ENCODE data around the gene ARHGAP26. TPM values are rescaled to one million over a fixed set of nuclear protein-coding genes. Genes with fewer than 3 reads are reported as not detected.

Gene ARHGAP26
- total RNA-seq, 1 experiment from 2014 or later = 34.5 TPM

DNA sequence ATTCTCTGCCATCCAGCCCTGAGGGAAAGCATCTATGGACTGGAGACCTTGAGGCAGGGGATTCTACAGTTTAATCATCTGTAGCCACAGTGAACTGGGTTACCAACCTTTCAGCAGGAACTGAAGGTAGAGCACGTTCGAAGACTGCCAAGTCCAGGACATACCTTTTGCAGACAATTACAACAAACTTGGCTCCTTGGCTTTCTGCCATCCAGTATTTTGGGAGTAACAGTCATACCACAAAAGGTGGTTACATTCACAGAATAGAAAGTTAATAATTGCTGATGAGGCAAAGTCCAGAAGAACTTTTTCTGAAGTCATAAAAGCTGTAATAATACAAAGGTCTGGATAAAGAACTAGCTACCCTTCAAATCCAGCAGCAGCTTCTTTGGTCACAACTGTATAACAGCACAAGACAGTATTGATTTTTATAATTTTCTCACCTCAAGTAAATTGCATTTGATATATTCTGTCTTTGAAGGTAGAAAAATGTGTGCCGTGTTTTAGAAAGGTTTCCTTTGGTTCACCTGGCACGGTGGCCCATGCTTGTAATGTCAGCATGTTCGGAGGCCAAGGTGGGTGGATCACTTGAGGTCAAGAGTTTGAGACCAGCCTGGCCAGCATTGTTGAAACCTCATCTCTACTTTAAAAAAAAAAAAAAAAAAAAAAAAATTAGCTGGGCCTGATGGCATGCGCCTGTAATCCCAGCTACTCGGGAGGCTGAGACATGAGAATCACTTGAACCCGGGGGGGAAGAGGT, 396.7 kb downstream of the ARHGAP26 start:
- TF ChIP-seq FOSL1 (IDR thresholded peaks at IDR 0.05; ENCODE audit: low read depth) (no peak), EZH2 (IDR thresholded peaks at IDR 0.05) (no peak), TCF7L2 (IDR thresholded peaks at IDR 0.05; ENCODE audit: borderline replicate concordance, extremely low read depth, insufficient read depth, insufficient read length) (no peak), SRF (IDR thresholded peaks at IDR 0.05; ENCODE audit: low read depth) (no peak), ELF1 (IDR thresholded peaks at IDR 0.05; ENCODE audit: borderline replicate concordance, low read depth) (no peak), POLR2A (IDR thresholded peaks at IDR 0.05; ENCODE audit: borderline replicate concordance, extremely low read depth, insufficient read depth, insufficient read length) (no peak), EZH2phosphoT487 (IDR thresholded peaks at IDR 0.05; ENCODE audit: borderline replicate concordance) (no peak), SP1 (IDR thresholded peaks at IDR 0.05; ENCODE audit: low read depth) (no peak), ZNF274 (IDR thresholded peaks at IDR 0.05; ENCODE audit: low read depth, low read length) (no peak), YY1 (IDR thresholded peaks at IDR 0.05; ENCODE audit: extremely low read depth, insufficient replicate concordance, low read depth, low read length) (no peak)
- TF ChIP-seq, protein P1, sequence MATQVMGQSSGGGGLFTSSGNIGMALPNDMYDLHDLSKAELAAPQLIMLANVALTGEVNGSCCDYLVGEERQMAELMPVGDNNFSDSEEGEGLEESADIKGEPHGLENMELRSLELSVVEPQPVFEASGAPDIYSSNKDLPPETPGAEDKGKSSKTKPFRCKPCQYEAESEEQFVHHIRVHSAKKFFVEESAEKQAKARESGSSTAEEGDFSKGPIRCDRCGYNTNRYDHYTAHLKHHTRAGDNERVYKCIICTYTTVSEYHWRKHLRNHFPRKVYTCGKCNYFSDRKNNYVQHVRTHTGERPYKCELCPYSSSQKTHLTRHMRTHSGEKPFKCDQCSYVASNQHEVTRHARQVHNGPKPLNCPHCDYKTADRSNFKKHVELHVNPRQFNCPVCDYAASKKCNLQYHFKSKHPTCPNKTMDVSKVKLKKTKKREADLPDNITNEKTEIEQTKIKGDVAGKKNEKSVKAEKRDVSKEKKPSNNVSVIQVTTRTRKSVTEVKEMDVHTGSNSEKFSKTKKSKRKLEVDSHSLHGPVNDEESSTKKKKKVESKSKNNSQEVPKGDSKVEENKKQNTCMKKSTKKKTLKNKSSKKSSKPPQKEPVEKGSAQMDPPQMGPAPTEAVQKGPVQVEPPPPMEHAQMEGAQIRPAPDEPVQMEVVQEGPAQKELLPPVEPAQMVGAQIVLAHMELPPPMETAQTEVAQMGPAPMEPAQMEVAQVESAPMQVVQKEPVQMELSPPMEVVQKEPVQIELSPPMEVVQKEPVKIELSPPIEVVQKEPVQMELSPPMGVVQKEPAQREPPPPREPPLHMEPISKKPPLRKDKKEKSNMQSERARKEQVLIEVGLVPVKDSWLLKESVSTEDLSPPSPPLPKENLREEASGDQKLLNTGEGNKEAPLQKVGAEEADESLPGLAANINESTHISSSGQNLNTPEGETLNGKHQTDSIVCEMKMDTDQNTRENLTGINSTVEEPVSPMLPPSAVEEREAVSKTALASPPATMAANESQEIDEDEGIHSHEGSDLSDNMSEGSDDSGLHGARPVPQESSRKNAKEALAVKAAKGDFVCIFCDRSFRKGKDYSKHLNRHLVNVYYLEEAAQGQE (IDR thresholded peaks at IDR 0.05; ENCODE audit: low read depth) = no peak
- TF ChIP-seq, protein P2, sequence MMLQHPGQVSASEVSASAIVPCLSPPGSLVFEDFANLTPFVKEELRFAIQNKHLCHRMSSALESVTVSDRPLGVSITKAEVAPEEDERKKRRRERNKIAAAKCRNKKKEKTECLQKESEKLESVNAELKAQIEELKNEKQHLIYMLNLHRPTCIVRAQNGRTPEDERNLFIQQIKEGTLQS (IDR thresholded peaks at IDR 0.05) = no peak
- TF ChIP-seq, protein P3, sequence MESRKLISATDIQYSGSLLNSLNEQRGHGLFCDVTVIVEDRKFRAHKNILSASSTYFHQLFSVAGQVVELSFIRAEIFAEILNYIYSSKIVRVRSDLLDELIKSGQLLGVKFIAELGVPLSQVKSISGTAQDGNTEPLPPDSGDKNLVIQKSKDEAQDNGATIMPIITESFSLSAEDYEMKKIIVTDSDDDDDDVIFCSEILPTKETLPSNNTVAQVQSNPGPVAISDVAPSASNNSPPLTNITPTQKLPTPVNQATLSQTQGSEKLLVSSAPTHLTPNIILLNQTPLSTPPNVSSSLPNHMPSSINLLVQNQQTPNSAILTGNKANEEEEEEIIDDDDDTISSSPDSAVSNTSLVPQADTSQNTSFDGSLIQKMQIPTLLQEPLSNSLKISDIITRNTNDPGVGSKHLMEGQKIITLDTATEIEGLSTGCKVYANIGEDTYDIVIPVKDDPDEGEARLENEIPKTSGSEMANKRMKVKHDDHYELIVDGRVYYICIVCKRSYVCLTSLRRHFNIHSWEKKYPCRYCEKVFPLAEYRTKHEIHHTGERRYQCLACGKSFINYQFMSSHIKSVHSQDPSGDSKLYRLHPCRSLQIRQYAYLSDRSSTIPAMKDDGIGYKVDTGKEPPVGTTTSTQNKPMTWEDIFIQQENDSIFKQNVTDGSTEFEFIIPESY (IDR thresholded peaks at IDR 0.05; ENCODE audit: extremely low read depth, insufficient replicate concordance, low read length) = no peak
- TF ChIP-seq, protein P4, sequence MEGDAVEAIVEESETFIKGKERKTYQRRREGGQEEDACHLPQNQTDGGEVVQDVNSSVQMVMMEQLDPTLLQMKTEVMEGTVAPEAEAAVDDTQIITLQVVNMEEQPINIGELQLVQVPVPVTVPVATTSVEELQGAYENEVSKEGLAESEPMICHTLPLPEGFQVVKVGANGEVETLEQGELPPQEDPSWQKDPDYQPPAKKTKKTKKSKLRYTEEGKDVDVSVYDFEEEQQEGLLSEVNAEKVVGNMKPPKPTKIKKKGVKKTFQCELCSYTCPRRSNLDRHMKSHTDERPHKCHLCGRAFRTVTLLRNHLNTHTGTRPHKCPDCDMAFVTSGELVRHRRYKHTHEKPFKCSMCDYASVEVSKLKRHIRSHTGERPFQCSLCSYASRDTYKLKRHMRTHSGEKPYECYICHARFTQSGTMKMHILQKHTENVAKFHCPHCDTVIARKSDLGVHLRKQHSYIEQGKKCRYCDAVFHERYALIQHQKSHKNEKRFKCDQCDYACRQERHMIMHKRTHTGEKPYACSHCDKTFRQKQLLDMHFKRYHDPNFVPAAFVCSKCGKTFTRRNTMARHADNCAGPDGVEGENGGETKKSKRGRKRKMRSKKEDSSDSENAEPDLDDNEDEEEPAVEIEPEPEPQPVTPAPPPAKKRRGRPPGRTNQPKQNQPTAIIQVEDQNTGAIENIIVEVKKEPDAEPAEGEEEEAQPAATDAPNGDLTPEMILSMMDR (IDR thresholded peaks at IDR 0.05 in 2 of 3, conservative IDR thresholded peaks at IDR 0.05 in 1 of 3; ENCODE audit: borderline replicate concordance in 1 of 3, insufficient read depth in 1 of 3, low read depth in 2 of 3, low read length in 2 of 3) = no peak
- H3K4me2 ChIP-seq (ENCODE audit: low read length) = no peak overlapping the region

More for the DNA sequence above, 396.7 kb downstream of the ARHGAP26 start:
- BruUV-seq (replicated peaks) = no TSS peak
- ATAC-seq (no peak), DNase-seq (ENCODE audit: low read depth, low spot score) (no peak)
- H3K9ac ChIP-seq (ENCODE audit: low read length) = no peak overlapping the region
- H2AFZ ChIP-seq (ENCODE audit: low read depth, low read length, poor library complexity, severe bottlenecking) = no peak overlapping the region
- intact Hi-C loops (cut with micrococcal nuclease) = no loop called here
- no peak overlapping the region for H3K4me3 ChIP-seq (replicated peaks in 1 of 2; ENCODE audit: low read depth in 1 of 2, low read length in 2 of 2)
- H3K79me2 ChIP-seq (ENCODE audit: insufficient read depth, low read length) = no peaks in the 10 kb centered on the region
- H3K4me1 ChIP-seq (ENCODE audit: control insufficient read depth in 1 of 2, insufficient read depth in 2 of 2, low read length in 2 of 2) = no peaks in the 10 kb centered on the region
- H3K27ac ChIP-seq (ENCODE audit: low read depth, low read length) = no peak overlapping the region
- H3K9me3 ChIP-seq (ENCODE audit: control insufficient read depth in 1 of 2, insufficient read depth in 1 of 2, low read depth in 1 of 2, low read length in 2 of 2) = no peaks in the 10 kb centered on the region
- POLR2A ChIA-PET = no interaction called here
- no peaks in the 10 kb centered on the region for H3K27me3 ChIP-seq (ENCODE audit: insufficient read depth, low read length)
- H3K9me2 ChIP-seq (ENCODE audit: insufficient read depth) = no peaks in the 10 kb centered on the region
- CTCF ChIA-PET = no interaction called here
- H4K20me1 ChIP-seq (ENCODE audit: insufficient read depth) = no peaks in the 10 kb centered on the region
- RAD21 ChIA-PET (ENCODE audit: low non-redundant PET in 1 of 2, low total read pairs in 2 of 2, uncharacterized antibody in 2 of 2, unreplicated experiment in 2 of 2) = no interaction called here
- H3K36me3 ChIP-seq (ENCODE audit: control insufficient read depth in 1 of 2, insufficient read depth in 2 of 2, low read length in 2 of 2) = no peaks in the 10 kb centered on the region
